ENCODE measurements around the gene ARMC8.
A peak's percentile ranks its signal among the peaks of the same experiment; 100 is the strongest.
"Not testable (repeated sequence)": the region's sequence is repeated elsewhere in the genome, so short reads cannot be mapped to it uniquely, and the experiment has no call there.

ARMC8 gene, protein sequence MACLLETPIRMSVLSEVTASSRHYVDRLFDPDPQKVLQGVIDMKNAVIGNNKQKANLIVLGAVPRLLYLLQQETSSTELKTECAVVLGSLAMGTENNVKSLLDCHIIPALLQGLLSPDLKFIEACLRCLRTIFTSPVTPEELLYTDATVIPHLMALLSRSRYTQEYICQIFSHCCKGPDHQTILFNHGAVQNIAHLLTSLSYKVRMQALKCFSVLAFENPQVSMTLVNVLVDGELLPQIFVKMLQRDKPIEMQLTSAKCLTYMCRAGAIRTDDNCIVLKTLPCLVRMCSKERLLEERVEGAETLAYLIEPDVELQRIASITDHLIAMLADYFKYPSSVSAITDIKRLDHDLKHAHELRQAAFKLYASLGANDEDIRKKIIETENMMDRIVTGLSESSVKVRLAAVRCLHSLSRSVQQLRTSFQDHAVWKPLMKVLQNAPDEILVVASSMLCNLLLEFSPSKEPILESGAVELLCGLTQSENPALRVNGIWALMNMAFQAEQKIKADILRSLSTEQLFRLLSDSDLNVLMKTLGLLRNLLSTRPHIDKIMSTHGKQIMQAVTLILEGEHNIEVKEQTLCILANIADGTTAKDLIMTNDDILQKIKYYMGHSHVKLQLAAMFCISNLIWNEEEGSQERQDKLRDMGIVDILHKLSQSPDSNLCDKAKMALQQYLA

DNA sequence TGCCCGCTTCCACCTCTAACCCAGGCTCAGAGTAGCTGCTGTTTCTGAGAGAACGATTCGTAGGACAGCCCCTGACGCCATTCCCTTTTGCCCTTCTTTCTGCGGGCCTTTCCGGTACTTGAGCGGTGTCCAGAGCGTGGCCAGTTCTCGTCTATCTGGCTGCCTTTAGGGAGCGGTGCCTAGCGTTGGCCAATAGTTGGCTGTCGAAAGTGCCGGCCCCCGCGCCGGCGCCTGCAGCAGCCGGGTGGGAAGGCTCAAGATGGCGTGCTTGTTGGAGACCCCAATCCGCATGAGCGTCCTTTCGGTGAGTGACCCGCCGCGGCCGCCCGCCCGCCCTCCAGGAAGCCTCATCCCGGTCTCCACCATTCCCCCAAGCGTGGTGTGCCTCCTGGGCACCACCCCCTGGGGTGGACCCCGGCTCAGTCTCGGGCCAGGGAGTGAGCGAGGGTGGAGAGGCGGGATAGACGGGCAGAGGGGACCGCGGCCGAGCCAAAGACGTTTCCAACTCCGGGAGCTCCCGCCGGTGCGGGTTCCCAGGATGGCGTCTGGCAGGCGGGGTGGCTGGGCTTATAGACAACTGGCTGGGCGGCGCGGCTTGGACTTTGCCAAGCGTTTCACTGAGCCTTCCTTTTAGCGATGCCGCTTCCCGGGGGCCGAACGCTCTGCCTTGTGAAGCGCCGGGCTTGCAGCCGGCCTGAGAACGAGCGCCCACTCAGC, at the start of gene ARMC8:
ARMC8 (plus strand) TSS at position 6 of the 717 bp plus-strand sequence; CDS start at position 260, 254 bp downstream.
- peak; percentile 8 to 55 for DNase-seq

GRCh38 chr3:138137861-138138260, 49.2 kb upstream of the ARMC8 start:
- no peak for DNase-seq

- DNase-seq = no peak
These were observed 47.4 kb upstream of the ARMC8 start for GRCh38 chr3:138139691-138140090.

DNA sequence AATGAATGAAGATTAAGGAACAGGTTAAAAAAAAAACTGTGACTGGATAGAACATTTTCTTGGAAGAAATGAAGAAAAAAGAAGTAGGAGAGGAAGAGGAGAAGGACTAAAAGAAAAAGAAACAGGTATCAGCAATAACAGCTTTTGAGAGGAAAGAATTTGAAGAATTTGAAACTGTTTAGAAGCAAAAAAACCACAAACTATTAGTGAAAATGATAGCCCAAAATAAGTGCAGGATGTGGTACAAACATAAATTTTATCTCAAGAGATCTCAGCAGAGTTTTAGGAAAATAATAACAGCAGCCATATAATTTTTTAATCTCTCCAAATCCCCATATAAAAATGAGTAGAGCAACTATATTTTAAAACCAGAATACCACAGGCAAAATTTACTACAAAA, 46.2 kb upstream of the ARMC8 start:
- DNase-seq = no peak

DNA sequence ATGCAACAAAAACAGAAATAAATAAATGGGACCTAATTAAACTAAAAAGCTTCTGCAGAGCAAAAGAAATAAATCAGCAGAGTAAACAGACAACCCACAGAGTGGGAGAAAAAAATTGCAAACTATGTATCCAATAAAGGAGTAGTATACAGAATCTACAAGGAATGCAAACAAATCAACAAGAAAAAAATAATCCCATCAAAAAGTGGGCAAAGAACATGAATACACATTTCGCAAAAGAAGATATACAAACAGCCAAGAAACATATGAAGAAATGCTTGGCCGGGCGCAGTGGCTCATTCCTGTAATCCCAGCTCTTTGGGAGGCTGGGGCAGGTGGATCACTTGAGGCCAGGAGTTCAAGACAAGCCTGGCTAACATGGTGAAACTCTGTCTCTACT, 44.9 kb upstream of the ARMC8 start:
- DNase-seq = not testable (repeated sequence)

GRCh38 chr3:138148503-138148902, 38.6 kb upstream of the ARMC8 start:
- no peak for DNase-seq

- DNase-seq = no peak
These were observed 32.6 kb upstream of the ARMC8 start for GRCh38 chr3:138154534-138154933.

GRCh38 chr3:138157743-138158142, 29.4 kb upstream of the ARMC8 start:
- no peak for DNase-seq

DNA sequence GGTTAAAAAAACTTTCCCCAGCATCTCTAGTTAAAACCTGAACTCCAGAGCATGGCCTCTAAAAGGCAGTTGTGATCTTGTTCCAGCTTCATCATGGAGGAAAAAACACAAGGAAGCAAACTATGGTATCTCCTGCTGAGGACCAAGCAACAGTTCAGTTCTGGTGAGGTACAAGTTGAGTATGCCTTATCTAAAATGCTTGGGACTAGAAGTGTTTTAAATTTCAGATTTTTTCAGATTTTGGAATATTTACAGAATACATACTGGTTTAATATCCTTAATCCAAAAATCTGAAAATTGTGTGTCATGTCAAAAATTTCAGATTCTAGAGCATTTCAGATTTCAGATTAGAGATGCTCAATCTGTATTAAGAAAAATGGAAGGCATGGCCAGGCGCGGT, 22.0 kb upstream of the ARMC8 start:
- no peak for DNase-seq

DNA sequence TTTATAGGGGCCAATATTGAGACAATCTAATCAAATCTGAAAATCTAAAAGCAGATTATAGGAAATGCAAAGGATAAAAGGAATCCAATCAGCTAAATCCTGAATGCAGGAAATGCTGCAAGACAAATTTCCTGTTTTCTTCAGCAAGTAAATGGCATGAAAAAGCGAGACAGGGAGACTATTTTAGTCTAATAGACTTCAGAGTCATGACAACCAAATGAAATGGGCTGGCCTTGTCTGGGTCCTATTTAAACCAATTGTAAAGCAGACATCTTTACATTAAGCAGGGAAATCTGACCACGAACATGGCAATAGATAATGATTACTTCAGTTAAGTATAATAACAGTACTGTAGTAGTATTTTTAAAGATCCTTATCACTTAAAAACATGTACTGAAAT, 14.5 kb upstream of the ARMC8 start:
- DNase-seq = no peak

- no peak for DNase-seq
These were observed 13.2 kb upstream of the ARMC8 start for GRCh38 chr3:138173769-138174420.

- DNase-seq = peak; percentile 66 to 83
These were observed 12.5 kb upstream of the ARMC8 start, which contains the start of gene DBR1 for GRCh38 chr3:138174421-138175131. DBR1 (minus strand) TSS chr3:138174921; CDS start chr3:138174795, 126 bp downstream.

DNA sequence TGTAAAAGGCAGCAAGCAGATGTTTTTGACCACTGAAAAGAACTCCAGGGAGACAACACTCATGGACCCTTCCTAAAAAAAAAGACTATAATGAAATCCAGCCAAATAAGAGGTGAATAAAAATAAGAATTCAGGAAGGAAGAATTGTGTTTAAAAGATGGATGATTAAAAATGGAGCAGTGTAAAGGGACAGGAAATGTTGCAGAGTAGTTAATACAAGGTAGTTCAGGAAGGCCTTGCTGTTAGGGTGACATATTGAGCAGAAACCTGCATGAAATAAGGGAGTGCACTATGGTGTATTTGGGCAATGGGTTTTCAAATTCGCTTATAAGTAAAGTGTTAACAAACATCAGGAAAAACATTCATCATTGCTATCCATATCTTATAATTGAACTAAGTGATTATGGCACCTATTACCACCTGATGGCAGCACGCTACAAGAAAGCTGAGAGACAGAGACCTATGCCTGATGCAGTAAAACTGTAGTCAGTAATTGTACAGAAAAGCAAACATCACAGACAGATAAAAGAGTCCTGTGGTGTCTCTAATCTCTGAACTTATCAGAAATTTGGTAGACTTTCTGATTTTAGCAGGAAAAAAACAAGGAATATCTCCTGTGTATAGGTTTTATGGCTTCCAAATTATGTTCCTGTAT, 6.6 kb upstream of the ARMC8 start:
- peak; percentile 32 to 74 for DNase-seq

DNA sequence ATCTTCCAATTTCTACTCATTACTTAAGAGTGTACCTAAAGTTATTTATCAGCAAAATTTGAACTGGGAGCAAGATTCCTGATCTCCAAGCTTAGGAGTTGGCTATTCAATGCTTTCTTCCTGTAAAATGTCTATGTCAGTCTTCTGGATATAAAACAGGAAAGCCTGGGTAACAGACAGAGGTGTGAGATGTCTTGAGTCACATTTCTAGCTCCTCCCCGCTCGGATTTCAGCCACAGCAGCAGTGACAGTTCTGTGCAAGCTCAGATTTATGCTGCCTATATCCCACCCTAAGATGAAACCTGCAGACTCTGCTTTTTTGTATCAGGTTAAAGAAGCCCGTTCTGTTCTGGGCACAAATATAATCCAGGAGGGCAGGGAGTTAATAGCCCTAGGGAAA, 2.1 kb upstream of the ARMC8 start:
- DNase-seq = no peak

- DNase-seq = no peak
These were observed 880 bp upstream of the ARMC8 start for GRCh38 chr3:138186221-138186620.

GRCh38 chr3:138186803-138187295, 252 bp upstream of the ARMC8 start:
- peak; percentile 55 to 91 for DNase-seq

- DNase-seq = peak in 1 of 2 experiments; percentile 55
These were observed 1.1 kb downstream of the ARMC8 start for GRCh38 chr3:138188013-138188730.

- DNase-seq = no peak
These were observed 8.4 kb downstream of the ARMC8 start for GRCh38 chr3:138195481-138195880.

- DNase-seq = no peak
These were observed 8.9 kb downstream of the ARMC8 start for GRCh38 chr3:138196023-138196422.

DNA sequence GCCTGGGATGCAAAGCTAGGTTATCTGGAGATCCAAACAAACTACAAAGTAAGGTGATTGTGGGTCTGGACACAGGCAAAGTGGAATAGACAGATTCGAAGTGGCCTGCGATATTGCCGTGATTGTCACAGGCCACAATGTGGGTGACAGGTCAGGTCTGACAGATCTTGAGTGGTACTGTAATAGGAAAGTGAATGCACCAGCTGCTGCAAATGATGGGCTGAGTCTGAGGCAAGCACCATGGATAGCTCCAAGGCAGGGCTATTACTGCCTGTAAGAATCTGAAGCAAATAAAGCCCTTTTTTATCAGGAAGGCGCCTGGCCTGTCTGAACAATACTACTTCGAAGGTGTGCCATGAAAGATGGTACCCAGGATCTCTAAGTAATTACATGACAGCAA, 10.0 kb downstream of the ARMC8 start:
- no peak for DNase-seq

GRCh38 chr3:138197524-138197923, 10.4 kb downstream of the ARMC8 start:
- no peak for DNase-seq
